Activated CD4-positive, CD25-positive, alpha-beta regulatory T cell treated with anti-CD3 and anti-CD28 coated beads, Interleukin-2, amount 50 U/mL, for 72 hours (primary cell): ENCODE results near the gene CLSTN2.

Experiments
- DNase-seq: peaks from one replicate; pipeline ENCODE4 v3.0.0; 2021

Gene CLSTN2

DNA sequence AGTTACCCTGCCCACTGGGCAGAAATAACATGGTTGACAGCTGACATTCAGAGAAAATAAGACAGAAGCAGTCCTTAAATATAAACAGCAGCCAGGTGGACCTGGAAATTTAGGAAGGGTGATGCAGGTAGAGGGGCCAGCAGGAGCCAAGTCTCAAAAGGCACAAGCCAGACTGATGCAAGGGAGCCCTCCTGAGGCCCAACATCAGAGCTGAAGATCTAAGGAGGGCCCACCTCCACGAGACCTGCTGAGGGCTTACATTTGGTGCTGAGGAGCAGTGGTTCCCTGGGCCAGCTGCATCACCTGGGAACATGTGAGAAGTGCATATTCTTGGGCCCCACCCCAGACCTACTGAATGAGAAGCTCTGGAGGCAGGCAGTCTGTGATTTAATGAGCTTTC, 637.3 kb downstream of the CLSTN2 start:
- no peak for DNase-seq

DNA sequence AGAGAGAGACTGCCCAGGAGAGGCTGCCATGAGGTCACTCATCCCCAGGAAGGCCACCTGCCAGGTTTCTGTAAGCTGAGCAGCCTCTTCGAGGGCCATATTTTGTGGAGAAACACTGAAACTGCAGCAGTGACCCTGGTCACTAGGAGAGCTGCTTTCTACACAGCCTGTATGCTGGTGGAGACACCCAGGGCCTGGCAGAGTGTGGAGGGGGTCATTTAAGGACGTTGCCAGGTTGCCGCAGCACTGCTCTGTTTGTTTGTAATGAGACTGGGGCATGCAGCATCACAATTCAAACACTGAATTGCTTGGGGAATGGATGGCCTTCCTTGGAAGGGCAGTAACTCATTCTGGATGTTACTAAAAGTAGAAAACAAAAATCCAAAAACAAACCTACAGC, 638.0 kb downstream of the CLSTN2 start:
- DNase-seq: no peak

DNA sequence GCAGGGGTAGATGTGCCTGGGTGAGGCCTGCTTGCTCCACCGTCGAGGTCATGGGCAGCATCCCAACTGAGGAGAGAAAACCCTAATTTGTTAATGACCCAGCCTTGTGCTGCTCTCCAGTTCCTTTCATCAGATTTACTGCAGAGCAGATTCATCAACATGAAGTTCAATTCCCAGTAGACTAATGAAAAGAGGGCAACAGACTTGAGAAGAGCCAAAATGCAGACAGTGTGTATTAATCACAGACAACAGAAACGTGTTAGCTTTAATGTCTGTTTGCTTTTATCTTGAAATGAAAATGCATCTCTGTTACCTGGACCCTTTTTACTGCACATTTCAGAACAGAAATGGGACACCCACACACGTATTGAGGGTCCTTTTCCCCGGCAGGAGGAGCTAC, 639.4 kb downstream of the CLSTN2 start:
- DNase-seq: no peak

DNA sequence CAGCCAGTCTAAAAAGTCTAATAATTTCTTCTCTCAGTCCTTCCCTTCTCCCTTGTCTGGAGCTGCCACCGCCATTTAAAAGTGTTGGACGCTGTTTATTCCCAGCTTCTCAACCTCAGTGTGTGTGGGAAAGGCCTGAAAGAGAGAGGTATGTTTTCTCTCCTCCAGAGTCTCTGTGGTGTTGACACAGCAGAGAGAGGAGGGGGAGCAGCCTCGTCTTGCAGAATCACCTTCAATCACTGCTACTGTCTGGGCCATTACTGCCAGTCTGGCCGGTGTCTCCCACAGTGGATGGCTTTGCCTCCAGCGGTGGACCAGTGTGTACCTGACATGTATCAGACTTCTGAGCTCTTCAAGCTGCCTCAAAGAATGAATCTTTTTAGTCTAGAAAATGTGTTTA, 641.5 kb downstream of the CLSTN2 start:
- no peak for DNase-seq

DNA sequence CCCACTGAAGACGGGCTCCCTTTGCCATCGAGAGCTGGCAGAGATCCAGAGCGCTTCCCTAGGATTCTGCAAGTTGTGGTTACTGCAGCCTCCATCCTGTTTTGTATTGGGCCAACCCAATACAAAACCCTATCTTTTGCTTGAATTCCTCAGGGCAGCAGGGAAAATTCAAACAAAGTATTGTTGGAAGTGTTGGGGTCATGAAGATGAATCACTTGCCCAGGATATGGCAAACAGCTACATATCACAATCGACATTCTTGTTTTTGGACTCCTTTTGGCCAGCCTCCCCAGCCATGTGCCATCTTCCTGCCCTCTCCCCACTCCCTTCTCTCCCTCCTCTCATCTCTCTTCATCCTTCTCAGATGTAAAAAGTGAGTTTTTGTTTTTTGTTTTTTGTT, 642.9 kb downstream of the CLSTN2 start:
- DNase-seq: no peak

DNA sequence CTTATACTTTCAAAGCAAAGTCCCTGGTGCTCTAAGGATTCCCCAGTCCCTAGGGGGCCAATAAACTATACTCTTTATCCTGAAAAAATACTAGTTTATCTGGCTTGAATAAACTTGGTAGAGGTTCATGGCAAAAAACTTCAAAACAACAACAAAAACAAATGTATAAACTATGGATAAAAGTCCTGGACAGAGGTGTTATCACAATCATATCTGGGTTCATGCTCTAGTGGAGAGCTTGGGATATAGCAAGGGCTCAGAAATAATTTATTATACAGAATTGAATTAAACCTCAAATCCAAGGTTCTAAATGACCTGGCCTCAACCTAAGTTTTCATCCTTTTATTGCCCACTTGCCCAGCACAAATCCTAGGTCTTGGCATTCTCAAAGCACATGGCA, 644.3 kb downstream of the CLSTN2 start:
- no peak for DNase-seq

DNA sequence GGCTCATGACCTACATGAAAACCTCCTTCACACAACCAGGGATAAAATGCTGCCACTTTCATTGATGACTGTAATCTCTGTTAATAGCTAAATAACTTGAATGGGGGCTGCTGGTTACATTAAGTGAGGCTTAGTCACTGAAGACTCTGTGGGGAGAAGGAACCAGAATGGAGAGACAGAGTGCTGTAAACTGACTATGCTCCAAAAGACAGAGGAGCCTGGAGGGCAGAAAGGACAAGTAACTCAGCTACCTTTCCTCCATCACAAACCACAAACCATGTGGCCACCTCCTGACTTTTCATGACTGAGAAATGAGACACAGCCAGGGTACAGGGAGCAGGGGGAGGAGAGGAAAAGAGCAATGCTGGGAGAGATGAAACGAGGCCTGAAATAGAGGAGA, 645.8 kb downstream of the CLSTN2 start:
- DNase-seq: no peak

DNA sequence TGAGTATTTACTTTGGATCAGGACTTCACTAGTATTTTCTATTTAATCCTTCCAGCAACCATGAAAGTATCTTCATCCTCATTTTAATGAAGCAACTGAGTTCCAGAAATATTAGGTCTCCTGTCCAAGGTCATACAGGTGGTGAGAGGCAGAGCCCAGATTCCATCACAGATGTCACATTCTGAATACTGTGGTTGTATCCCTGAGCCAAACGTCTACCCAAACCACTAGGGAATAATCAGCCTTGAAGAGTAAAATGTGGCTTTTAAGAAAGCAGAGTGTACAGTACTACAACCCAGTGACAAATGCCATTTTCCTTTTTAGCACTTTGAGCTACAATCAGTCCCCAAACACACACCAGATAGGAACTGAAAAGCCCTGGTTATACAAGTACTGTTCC, 649.6 kb downstream of the CLSTN2 start:
- DNase-seq: no peak

DNA sequence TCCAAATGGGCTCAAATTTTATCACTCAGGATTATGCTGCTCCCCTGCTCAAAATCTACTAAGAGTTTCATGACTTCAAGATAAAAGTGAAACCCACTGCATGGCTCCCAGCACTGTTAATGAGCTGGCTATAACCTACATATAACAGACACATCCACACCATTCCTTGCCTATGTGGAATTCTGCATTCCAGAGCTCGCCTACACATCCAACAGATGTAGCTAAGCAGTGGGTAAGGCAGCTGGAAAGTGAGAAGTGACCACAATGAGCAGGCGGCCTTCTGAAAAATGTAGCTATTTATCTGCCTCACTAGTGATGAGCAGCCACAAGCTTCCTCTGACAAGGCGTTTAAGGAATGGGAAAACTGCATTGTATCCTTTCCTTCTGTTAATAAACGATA, 650.8 kb downstream of the CLSTN2 start:
- DNase-seq: no peak

DNA sequence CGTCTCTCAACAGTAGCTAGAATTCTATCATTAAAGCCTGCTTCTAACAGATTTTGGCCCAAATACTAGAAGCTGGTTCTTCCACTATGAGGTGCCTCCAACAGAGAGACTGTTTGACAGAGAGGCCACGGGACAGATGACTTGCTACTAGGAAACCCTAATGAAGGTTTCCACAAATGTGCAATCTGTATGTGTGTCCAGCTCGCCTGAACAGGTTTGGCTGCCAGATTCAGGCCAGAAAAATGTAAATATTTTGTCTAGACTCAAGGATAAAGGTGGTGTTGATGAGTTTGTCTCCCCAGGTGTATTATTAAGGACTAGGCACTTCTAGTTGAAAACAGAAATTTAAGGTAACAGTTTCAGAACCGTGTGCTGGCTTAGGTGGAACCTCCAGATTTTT, 651.3 kb downstream of the CLSTN2 start:
- no peak for DNase-seq

DNA sequence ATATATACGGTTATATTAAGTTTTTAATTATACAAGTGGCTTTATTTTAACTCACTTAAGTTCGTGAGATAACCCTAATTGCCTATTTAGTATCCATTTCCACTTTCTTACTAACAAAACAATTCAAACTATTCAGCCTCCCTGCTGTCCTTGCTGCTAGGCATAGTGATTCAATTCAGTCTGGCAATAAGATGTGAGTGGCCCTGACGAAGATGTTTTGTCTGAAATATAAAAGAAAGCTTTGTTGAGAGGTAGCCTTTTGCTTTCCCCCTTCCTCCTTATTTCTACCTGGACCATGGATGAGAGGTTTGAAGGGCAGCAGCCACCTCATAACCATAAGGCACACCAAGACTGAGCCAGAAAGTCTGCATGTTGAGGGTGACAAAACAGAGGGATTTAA, 653.6 kb downstream of the CLSTN2 start:
- no peak for DNase-seq

DNA sequence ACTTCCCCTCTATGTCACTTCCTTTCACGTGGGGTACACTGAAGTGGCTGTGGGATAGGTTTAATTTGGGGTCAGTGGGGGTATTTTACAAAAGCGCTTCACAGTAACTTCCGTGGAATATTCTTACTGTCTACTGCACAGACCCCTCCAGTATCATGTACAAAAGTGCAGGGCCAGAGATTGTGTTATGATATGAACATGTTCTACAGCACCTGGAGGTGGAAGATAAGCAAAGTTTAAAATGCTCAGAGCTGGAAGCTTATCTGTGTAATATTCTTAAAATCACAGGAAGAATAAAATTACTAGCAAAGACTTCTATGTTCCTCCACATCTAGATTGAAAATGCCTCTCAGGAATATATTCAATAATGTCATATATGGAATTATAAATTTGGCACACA, 658.8 kb downstream of the CLSTN2 start:
- no peak for DNase-seq

DNA sequence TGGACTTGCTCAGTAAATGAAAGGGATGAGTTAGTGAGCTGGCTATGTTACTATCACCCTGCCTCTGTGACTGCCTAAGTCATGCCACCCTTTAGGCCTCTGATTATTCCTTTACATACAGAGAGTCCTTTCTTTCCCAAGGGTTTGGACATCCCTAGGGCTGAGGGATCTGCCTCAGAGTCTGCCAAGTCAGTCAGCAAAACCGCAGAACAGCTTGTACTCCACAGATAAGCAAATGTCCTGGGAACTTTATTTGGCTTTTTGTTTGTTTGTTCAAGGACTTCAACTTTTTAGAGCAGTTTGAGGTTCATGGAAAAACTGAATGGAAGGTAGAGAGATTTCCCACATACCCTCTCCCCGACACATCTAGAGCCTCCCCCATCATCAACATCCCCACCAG, 660.3 kb downstream of the CLSTN2 start:
- DNase-seq: no peak

DNA sequence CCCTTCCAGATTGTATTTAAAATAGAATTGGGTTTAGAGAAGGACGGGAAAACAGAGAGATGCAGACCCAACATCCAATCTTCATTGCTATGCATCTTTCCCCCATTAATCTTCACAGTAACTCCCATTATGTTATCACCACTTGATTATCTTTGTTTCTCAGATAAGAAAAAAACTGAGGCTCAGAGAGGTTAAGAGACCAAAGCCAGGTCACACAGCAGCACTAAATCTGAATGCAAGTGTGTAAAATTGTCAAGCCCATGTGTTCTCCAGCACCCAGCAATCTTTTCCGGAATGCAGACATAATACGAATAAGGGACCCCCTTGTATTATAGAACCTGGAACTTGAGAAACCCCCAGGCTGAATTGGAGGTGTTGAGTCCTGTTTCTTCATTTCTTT, 662.4 kb downstream of the CLSTN2 start:
- no peak for DNase-seq

DNA sequence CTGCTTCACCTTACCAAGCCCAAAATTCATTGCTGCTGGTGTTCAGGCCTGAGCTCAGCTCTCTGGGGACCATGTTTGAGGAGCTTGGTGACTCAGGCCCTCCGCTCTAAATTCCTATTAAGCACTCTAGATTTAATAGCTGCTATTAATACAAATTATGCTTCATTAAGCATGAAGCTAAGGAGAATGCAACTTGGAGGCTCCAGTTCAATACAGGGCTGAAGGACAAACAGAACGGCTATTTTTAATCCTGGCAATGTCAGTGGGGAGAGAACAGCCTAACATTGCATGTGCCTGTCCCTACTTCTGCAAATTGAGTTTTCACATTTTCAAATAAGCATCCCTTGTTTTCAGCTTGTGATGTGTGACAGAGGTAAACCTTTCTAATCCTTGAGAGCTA, 662.8 kb downstream of the CLSTN2 start:
- DNase-seq: no peak

DNA sequence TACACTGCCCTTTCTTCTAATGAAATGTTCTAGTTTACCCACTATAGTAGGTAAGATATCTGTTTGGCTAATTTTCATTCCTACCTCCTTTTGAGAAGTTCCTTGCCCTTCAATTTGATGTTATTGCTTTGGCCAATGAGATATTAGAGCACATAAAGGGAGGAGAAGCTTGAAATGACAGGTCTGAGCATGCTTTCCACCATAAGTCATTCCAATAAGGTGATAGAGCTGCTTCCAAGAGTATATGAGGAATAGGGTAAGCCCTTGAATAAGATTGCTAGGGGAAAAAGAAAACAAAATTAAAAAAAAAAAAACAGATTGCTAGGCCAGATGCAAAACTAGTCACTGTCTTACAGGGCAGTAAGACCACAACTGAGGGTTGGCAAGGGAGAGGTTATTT, 664.0 kb downstream of the CLSTN2 start:
- no peak for DNase-seq

DNA sequence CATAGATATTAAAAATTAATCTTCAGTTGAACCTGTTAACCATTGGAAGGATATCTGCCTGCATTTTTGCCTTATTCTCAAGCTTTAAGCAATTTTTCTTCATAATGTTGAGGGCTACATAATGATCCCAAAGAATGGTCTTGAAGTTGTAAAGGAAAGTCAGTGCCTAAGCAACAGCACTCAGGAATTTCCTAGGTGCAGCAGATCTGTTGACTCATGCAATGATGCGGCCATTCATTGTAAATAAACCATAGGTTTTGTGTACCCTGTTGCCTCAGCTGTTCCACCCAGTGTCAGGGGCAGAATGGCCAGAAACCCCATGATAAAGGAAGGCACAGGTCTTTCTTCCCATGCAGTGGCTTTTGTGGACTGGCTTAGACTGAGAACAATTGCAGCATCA, 664.5 kb downstream of the CLSTN2 start:
- no peak for DNase-seq

DNA sequence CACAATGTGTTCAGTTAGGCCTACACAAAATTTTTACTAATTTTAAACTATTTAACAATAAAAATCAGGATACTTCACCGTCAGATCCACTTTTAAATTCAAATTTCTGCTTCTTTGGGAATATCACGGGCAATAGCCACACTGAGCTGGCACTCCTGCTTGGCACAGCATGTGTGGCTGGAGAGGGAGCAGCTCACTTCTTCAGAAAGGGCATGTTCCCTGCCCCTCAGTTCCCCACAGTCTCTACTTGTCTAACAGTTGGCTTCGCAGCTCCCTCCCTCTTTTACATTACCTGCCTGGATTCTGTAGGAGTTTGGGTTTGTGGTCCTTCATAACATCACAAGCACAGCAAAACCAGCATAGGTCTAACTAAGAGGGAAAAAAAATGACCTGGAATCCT, 666.9 kb downstream of the CLSTN2 start:
- DNase-seq: no peak

DNA sequence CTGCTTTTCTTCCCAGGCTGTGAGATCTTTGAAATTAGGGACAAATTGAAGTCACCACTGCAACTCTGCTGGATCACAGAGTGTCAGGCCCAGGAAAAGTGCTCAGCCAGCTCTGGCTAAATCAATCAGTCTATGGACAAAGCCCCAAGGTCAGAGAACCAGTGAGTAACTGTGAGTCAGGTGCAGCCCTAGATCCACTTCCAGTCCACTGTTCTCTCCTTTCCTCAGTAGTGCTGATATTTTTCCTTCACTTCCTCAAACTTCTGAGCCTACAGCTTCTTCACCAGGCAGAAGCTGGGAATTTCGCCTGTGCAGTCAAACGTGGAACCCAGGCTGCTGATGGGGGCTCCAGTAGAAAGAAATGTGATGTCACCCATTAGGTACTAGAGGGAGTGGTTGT, 667.8 kb downstream of the CLSTN2 start:
- DNase-seq: no peak

DNA sequence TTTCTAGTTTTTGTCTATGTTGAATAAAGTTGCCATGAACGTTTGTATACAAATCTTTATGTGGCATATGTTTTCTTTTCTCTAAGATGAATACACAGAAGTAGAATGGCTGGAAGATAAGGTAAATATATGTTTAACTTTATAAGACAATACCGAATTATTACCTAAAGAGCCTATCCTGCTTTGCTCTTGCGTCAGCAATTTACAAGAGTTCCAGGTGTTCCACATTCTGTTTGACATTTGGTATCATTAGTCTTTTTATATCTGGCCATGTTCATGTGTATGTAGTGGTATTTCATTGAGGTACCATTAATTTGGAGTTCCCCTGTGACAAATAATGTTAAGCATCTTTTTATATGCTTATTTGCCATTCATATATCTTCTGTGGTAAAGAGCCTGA, 668.8 kb downstream of the CLSTN2 start:
- no peak for DNase-seq

DNA sequence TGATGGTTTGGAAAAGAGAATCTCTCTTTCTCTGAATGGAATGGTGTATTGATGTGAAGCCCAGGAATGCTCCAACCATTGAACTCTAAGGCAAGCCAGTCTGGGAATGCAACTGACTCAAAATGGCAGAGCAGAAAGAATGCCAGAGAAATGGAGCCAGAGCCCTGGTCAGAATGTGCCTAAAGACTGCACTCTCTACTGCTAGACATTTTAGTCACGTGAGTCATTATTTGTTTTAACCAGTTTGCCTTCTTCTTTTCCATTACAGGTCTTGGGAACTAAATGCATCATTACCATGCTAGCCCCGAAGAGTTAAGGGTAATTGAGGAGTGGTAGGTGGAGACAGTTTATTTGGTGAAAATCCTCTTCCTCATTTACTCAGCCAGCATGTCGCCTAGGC, 675.6 kb downstream of the CLSTN2 start:
- DNase-seq: no peak

DNA sequence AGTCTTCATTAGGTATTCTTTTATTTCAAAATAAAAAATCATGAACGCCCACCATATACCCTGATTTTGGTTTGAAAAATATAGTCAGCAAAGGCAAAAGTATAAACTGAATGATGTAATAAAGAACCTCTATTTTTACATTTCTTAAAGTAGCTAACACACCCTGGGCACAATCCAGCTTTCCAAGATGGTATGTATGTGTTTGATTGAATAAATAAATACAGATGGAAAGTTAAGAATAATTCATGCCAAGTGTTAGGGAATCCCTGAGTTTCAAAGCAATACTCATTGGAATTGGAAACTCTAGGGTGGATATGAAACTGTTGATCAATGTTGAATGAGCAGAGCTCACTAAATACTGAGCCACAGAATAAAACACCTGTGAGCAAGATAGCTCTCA, 679.0 kb downstream of the CLSTN2 start:
- DNase-seq: no peak

DNA sequence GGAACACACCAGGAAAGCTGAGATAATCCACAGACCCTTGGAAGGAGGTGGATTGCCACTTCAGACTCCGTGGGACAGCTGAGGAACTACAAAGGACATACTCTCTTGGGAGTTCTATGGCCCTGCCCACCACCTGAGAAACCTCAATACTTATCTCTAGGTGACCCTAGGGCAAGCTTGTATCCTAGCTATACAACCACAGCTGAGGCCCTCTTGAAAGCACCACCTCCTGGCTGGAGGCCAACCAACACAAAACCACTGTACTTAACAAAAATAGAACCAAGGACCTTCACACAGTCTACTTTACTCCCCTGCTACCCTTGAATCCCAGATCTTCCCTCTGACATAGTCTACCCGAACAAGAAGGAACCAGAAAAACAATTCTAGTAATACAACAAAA, 682.1 kb downstream of the CLSTN2 start:
- DNase-seq: no peak

DNA sequence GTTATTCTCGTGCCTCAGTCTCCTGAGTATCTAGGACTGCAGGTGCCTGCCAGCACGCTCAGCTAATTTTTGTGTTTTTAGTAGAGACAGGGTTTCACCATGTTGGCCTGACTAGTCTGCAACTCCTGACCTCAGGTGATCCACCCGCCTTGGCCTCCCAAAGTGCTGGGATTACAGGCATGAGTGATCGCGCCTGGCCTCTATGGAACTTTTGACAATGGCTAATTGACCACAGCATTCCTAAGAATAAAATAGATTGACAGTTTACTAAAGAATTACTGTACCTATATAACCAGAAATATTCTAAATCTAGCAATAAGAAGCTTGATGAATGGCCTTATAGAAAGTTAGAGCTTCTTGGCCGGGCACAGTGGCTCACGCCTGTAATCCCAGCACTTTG, 691.9 kb downstream of the CLSTN2 start:
- DNase-seq: no peak
